ENCODE results near the gene CD1B.

- TF ChIP-seq CTCF (IDR thresholded peaks at IDR 0.05) (no peak), POLR2A (IDR thresholded peaks at IDR 0.05) (no peak)
Observed at GRCh38 chr1:158331481-158332150, at the start of gene CD1B.
